Measurements from ENCODE around the gene BRAF.

The BRAF gene

DNA sequence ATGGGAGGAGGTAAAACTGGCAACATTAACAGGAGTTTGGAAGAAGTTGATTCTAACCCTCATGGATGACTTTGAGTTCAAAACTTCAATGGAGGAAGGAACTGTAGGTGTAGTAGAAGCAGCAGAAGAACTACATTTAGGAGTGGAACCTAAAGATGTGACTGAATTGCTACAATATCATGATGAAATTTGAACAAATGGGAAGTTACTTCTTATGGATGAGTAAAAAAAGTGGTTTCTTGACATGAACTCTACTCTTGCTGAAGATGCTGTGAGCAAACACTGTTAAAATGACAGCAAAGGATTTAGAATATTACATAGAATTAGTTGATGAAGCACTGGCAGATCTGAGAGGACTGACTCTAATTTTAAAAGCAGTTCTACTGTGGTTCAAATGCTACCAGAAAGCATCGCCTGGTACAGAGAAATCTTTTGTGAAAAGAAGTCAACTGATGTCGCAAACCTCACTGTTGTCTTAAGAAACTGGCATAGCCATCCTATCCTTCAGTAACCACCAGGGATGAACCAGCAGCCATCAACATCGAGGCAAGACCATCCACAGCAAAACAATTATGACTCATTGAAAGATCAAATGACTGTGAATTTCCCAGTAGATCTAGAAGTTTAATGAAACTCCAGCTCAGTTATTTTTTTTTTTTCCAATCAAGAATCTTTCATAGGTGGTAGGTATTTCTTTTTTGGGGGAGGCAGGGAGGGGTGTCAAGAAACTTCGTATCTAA is 20.8 kb downstream of the BRAF start:
- H3K4me3 ChIP-seq (ENCODE audit: low read depth, low read length): no peak overlapping the region
- POLR2A ChIA-PET: no interaction called here
- no peaks in the 10 kb centered on the region for H3K9me3 ChIP-seq (ENCODE audit: control insufficient read depth, insufficient read depth, low read depth, low read length)
- TF ChIP-seq, protein P1, sequence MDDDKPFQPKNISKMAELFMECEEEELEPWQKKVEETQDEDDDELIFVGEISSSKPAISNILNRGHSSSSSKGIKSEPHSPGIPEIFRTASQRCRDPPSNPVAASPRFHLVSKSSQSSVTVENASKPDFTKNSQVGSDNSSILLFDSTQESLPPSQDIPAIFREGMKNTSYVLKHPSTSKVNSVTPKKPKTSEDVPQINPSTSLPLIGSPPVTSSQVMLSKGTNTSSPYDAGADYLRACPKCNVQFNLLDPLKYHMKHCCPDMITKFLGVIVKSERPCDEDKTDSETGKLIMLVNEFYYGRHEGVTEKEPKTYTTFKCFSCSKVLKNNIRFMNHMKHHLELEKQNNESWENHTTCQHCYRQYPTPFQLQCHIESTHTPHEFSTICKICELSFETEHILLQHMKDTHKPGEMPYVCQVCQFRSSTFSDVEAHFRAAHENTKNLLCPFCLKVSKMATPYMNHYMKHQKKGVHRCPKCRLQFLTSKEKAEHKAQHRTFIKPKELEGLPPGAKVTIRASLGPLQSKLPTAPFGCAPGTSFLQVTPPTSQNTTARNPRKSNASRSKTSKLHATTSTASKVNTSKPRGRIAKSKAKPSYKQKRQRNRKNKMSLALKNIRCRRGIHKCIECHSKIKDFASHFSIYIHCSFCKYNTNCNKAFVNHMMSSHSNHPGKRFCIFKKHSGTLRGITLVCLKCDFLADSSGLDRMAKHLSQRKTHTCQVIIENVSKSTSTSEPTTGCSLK (tag by site-specific recombination; IDR thresholded peaks at IDR 0.05): no peak
- TF ChIP-seq, protein P2, sequence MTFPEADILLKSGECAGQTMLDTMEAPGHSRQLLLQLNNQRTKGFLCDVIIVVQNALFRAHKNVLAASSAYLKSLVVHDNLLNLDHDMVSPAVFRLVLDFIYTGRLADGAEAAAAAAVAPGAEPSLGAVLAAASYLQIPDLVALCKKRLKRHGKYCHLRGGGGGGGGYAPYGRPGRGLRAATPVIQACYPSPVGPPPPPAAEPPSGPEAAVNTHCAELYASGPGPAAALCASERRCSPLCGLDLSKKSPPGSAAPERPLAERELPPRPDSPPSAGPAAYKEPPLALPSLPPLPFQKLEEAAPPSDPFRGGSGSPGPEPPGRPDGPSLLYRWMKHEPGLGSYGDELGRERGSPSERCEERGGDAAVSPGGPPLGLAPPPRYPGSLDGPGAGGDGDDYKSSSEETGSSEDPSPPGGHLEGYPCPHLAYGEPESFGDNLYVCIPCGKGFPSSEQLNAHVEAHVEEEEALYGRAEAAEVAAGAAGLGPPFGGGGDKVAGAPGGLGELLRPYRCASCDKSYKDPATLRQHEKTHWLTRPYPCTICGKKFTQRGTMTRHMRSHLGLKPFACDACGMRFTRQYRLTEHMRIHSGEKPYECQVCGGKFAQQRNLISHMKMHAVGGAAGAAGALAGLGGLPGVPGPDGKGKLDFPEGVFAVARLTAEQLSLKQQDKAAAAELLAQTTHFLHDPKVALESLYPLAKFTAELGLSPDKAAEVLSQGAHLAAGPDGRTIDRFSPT (tag by site-specific recombination; IDR thresholded peaks at IDR 0.05): no peak
- TF ChIP-seq ZNF121 (tag by site-specific recombination; IDR thresholded peaks at IDR 0.05) (no peak), ZNF560 (tag by site-specific recombination; IDR thresholded peaks at IDR 0.05; ENCODE audit: borderline replicate concordance) (no peak), SETDB1 (IDR thresholded peaks at IDR 0.05; ENCODE audit: insufficient read length, low read length) (no peak), KLF1 (tag by site-specific recombination; IDR thresholded peaks at IDR 0.05) (no peak)
- no peaks in the 10 kb centered on the region; the same call in 1 of the 2 replicates for H3K4me1 ChIP-seq (ENCODE audit: control insufficient read depth, insufficient read depth, low read length)
- CTCF ChIA-PET: interaction anchor here (0.6 kb wide), 1 partner anchor 101 kb away, joined by 3 read pairs; no protein-coding TSS in a partner anchor
- H3K36me3 ChIP-seq (ENCODE audit: control insufficient read depth in 2 of 2, insufficient read depth in 1 of 2, low read length in 2 of 2): no peaks in the 10 kb centered on the region
- H3K27ac ChIP-seq (ENCODE audit: extremely low read depth, low read depth, low read length): no peak overlapping the region

DNA sequence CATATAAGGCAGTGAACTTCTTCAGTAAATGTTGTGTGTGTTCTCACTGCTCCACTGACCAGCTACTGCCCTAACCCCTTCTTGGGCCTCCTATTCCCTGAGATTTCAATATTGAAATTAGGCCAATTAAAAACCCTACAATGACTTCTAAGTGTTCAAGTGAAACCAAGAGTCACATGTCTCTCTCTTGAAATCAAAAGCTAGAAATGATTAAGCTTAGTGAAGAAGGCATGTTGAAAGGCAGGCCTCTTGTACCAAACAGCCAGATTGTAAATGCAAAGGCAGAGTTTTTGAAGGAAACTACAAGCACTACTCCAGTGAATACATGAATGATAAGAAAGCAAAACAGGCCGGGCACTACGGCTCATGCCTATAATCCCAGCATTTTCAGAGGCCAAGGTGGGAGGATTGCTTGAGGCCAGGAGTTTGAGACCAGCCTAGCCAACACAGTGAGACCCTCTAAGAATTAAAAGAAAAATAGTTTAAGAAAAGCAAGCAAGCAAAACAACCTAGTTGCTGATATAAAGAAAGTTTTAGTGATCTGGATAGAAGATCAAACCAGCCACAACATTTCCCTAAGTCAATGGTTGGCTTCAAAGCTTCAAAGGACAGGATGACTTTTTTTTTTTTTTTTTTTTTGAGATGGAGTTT is 22.3 kb downstream of the BRAF start:
- Histone ChIP-seq H3K27ac (ENCODE audit: extremely low read depth, low read depth, low read length) (no peak overlapping the region), H3K4me1 (ENCODE audit: control insufficient read depth, insufficient read depth, low read length) (no peaks in the 10 kb centered on the region; the same call in 1 of the 2 replicates), H3K36me3 (ENCODE audit: control insufficient read depth in 2 of 2, insufficient read depth in 1 of 2, low read length in 2 of 2) (no peaks in the 10 kb centered on the region), H3K4me3 (ENCODE audit: low read depth, low read length) (no peak overlapping the region), H3K9me3 (ENCODE audit: control insufficient read depth, insufficient read depth, low read depth, low read length) (no peaks in the 10 kb centered on the region)
- CTCF ChIA-PET: interaction anchor here (0.5 to 1.0 kb wide), 2 partner anchors 12 to 17 kb away, joined by 3 read pairs; no protein-coding TSS in a partner anchor
- TF ChIP-seq SP3 (tag by site-specific recombination; IDR thresholded peaks at IDR 0.05) (no peak), ZNF155 (tag by site-specific recombination; IDR thresholded peaks at IDR 0.05) (no peak)
- POLR2A ChIA-PET: no interaction called here

DNA sequence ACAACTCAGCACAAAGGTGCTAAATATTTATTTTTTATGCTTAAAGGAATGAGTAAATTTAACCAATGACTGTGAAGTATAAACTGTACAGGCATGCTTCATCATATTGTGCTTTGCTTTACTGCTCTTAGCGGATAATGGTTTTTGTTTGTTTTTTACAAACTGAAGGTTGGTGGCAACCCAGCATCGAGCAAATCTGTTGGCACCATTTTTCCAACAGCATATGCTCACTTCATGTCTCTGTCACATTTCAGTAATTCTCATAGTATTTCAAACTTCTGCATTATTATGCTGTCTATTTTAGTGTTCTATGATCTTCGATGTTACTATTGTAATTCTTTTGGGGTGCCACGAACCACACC is 22.8 kb downstream of the BRAF start:
- POLR2A ChIA-PET: no interaction called here
- H3K4me1 ChIP-seq (ENCODE audit: control insufficient read depth, insufficient read depth, low read length): no peaks in the 10 kb centered on the region; the same call in 1 of the 2 replicates
- CTCF ChIA-PET: interaction anchor here (1.0 kb wide), 1 partner anchor 17 kb away, joined by 3 read pairs; no protein-coding TSS in a partner anchor
- TF ChIP-seq KLF16 (tag by site-specific recombination; IDR thresholded peaks at IDR 0.05) (no peak), GLI4 (tag by site-specific recombination; IDR thresholded peaks at IDR 0.05) (no peak), ZNF302 (tag by site-specific recombination; IDR thresholded peaks at IDR 0.05; ENCODE audit: low read depth) (no peak), ZNF433 (tag by site-specific recombination; IDR thresholded peaks at IDR 0.05; ENCODE audit: low read depth) (no peak), ZNF548 (tag by site-specific recombination; IDR thresholded peaks at IDR 0.05) (no peak), KLF8 (tag by site-specific recombination; IDR thresholded peaks at IDR 0.05) (no peak), ZBTB21 (tag by site-specific recombination; IDR thresholded peaks at IDR 0.05) (no peak), ZNF561 (tag by site-specific recombination; IDR thresholded peaks at IDR 0.05; ENCODE audit: borderline replicate concordance) (no peak), ZNF677 (tag by site-specific recombination; IDR thresholded peaks at IDR 0.05) (no peak), ZNF560 (tag by site-specific recombination; IDR thresholded peaks at IDR 0.05; ENCODE audit: borderline replicate concordance) (no peak), ZNF391 (tag by site-specific recombination; IDR thresholded peaks at IDR 0.05; ENCODE audit: borderline replicate concordance, low read depth) (no peak), ZNF654 (tag by site-specific recombination; IDR thresholded peaks at IDR 0.05; ENCODE audit: low read depth) (no peak), ZNF664 (tag by site-specific recombination; IDR thresholded peaks at IDR 0.05) (no peak)
- TF ChIP-seq, protein P3, sequence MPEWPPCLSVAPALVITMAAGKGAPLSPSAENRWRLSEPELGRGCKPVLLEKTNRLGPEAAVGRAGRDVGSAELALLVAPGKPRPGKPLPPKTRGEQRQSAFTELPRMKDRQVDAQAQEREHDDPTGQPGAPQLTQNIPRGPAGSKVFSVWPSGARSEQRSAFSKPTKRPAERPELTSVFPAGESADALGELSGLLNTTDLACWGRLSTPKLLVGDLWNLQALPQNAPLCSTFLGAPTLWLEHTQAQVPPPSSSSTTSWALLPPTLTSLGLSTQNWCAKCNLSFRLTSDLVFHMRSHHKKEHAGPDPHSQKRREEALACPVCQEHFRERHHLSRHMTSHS (tag by site-specific recombination; IDR thresholded peaks at IDR 0.05): no peak
- TF ChIP-seq, protein P4, sequence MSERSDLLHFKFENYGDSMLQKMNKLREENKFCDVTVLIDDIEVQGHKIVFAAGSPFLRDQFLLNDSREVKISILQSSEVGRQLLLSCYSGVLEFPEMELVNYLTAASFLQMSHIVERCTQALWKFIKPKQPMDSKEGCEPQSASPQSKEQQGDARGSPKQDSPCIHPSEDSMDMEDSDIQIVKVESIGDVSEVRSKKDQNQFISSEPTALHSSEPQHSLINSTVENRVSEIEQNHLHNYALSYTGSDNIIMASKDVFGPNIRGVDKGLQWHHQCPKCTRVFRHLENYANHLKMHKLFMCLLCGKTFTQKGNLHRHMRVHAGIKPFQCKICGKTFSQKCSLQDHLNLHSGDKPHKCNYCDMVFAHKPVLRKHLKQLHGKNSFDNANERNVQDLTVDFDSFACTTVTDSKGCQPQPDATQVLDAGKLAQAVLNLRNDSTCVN (tag by site-specific recombination; optimal IDR thresholded peaks at IDR 0.05): no peak
- no peaks in the 10 kb centered on the region for H3K36me3 ChIP-seq (ENCODE audit: control insufficient read depth in 2 of 2, insufficient read depth in 1 of 2, low read length in 2 of 2)
- H3K27ac ChIP-seq (ENCODE audit: extremely low read depth, low read depth, low read length): no peak overlapping the region
- H3K9me3 ChIP-seq (ENCODE audit: control insufficient read depth, insufficient read depth, low read depth, low read length): no peaks in the 10 kb centered on the region
- H3K4me3 ChIP-seq (ENCODE audit: low read depth, low read length): no peak overlapping the region

Measured in HEK293 (cell line).